OCI-LY1 (cell line): Measurements from ENCODE around the gene MYO18B.

Experiments used
- H2AFZ ChIP-seq: fragments of 200-600 bp; sonication (generic), shearing (Covaris generic); 2 replicates; pipeline ENCODE4 v1.6.0; 2014; ENCODE audit warnings: antibody characterized with exemption, mild to moderate bottlenecking, low read length
- H3F3A ChIP-seq: fragments of 200-600 bp; sonication (generic), shearing (Covaris generic); 2 replicates; pipeline ENCODE4 v1.6.0; 2014; ENCODE audit warnings: mild to moderate bottlenecking, antibody characterized with exemption, low read length, moderate library complexity; ENCODE audit not compliant: insufficient read depth
- H3K27ac ChIP-seq: fragments of 200-600 bp; sonication (generic); 2 replicates; pipeline ENCODE4 v1.5.1; 2014; ENCODE audit warnings: low read length, mixed run types, mild to moderate bottlenecking, low read depth; ENCODE audit not compliant: poor library complexity, severe bottlenecking
- H3K27me3 ChIP-seq: fragments of 200-600 bp; sonication (generic); 2 replicates; pipeline ENCODE4 v1.6.0; 2014; ENCODE audit warnings: antibody characterized with exemption, mild to moderate bottlenecking, low read length, moderate library complexity; ENCODE audit not compliant: insufficient read depth
- H3K36me3 ChIP-seq: fragments of 200-600 bp; sonication (generic); 2 replicates; pipeline ENCODE4 v1.6.1; 2014; ENCODE audit warnings: mild to moderate bottlenecking, antibody characterized with exemption, low read length, moderate library complexity, mixed read lengths; ENCODE audit not compliant: insufficient read depth
- H3K4me1 ChIP-seq: fragments of 200-600 bp; sonication (generic); 2 replicates; pipeline ENCODE4 v1.5.1; 2014; ENCODE audit warnings: mild to moderate bottlenecking, low read length, moderate library complexity; ENCODE audit not compliant: insufficient read depth, severe bottlenecking
- H3K4me2 ChIP-seq: fragments of 200-600 bp; sonication (generic), shearing (Covaris generic); 2 replicates; pipeline ENCODE4 v1.6.1; 2014; ENCODE audit warnings: low read length
- H3K4me3 ChIP-seq: fragments of 200-600 bp; sonication (generic); 2 replicates; pipeline ENCODE4 v1.5.1; 2014; ENCODE audit warnings: low read length, low read depth, mild to moderate bottlenecking, mixed read lengths; ENCODE audit not compliant: poor library complexity, severe bottlenecking
- H3K79me2 ChIP-seq: fragments of 200-600 bp; shearing (Covaris generic); 2 replicates; pipeline ENCODE4 v1.6.1; 2016; ENCODE audit warnings: mixed run types, low read length, mixed read lengths; ENCODE audit not compliant: insufficient read depth
- H3K9ac ChIP-seq: fragments of 200-600 bp; sonication (generic), shearing (Covaris generic); 2 replicates; pipeline ENCODE4 v1.6.1; 2014; ENCODE audit warnings: mild to moderate bottlenecking, low read length, mixed read lengths
- H3K9me2 ChIP-seq: fragments of 200-600 bp; sonication (generic), shearing (Covaris generic); 2 replicates; pipeline ENCODE4 v1.6.1; 2014; ENCODE audit warnings: low read depth, mild to moderate bottlenecking, low read length, mixed read lengths
- H3K9me3 ChIP-seq: fragments of 200-600 bp; shearing (Covaris generic); 2 replicates; pipeline ENCODE4 v1.6.1; 2014; ENCODE audit warnings: low read length, mixed read lengths
- H4K20me1 ChIP-seq: fragments of 200-600 bp; sonication (generic), shearing (Covaris generic); 2 replicates; pipeline ENCODE4 v1.6.0; 2016; ENCODE audit warnings: mild to moderate bottlenecking, low read length; ENCODE audit not compliant: insufficient read depth
- EZH2 ChIP-seq: fragments of 200-600 bp; sonication (generic), shearing (Covaris generic); IDR thresholded peaks from 2 replicates; pipeline ENCODE4 v1.8.0; 2017; ENCODE audit warnings: borderline replicate concordance, mixed run types, mild to moderate bottlenecking, antibody characterized with exemption, low read length, moderate library complexity, mixed read lengths
- TF ChIP-seq, protein P1 (sequence below): fragments of 200-600 bp; sonication (generic), shearing (Covaris generic); IDR thresholded peaks from 2 replicates; pipeline ENCODE4 v1.5.1; 2017; ENCODE audit warnings: mild to moderate bottlenecking, antibody characterized with exemption, low read length, moderate library complexity, mixed read lengths

Gene MYO18B

GRCh38 chr22:25962711-25963110, 220.7 kb downstream of the MYO18B start:
- H3K4me3 ChIP-seq: no peak overlapping the region
- no peaks in the 10 kb centered on the region for H3K79me2 ChIP-seq
- H3K4me1 ChIP-seq: no peaks in the 10 kb centered on the region
- no peak overlapping the region for H2AFZ ChIP-seq
- no peaks in the 10 kb centered on the region for H3F3A ChIP-seq
- no peak overlapping the region for H3K27ac ChIP-seq
- H4K20me1 ChIP-seq: no peaks in the 10 kb centered on the region
- H3K9ac ChIP-seq: no peak overlapping the region
- H3K27me3 ChIP-seq: no peaks in the 10 kb centered on the region
- no peaks in the 10 kb centered on the region for H3K9me2 ChIP-seq
- TF ChIP-seq, protein P1, sequence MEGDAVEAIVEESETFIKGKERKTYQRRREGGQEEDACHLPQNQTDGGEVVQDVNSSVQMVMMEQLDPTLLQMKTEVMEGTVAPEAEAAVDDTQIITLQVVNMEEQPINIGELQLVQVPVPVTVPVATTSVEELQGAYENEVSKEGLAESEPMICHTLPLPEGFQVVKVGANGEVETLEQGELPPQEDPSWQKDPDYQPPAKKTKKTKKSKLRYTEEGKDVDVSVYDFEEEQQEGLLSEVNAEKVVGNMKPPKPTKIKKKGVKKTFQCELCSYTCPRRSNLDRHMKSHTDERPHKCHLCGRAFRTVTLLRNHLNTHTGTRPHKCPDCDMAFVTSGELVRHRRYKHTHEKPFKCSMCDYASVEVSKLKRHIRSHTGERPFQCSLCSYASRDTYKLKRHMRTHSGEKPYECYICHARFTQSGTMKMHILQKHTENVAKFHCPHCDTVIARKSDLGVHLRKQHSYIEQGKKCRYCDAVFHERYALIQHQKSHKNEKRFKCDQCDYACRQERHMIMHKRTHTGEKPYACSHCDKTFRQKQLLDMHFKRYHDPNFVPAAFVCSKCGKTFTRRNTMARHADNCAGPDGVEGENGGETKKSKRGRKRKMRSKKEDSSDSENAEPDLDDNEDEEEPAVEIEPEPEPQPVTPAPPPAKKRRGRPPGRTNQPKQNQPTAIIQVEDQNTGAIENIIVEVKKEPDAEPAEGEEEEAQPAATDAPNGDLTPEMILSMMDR: no peak
- TF ChIP-seq EZH2: no peak
- H3K4me2 ChIP-seq: no peak overlapping the region
- H3K9me3 ChIP-seq: no peaks in the 10 kb centered on the region
- H3K36me3 ChIP-seq: no peaks in the 10 kb centered on the region

GRCh38 chr22:25964961-25965730, 223.2 kb downstream of the MYO18B start:
- Histone ChIP-seq H3K4me2 (no peak overlapping the region), H3K27ac (no peak overlapping the region), H3K4me3 (no peak overlapping the region), H3K9ac (no peak overlapping the region), H3K36me3 (no peaks in the 10 kb centered on the region), H3F3A (no peaks in the 10 kb centered on the region), H4K20me1 (no peaks in the 10 kb centered on the region), H2AFZ (no peak overlapping the region), H3K9me2 (no peaks in the 10 kb centered on the region), H3K79me2 (no peaks in the 10 kb centered on the region), H3K9me3 (no peaks in the 10 kb centered on the region), H3K27me3 (no peaks in the 10 kb centered on the region), H3K4me1 (no peaks in the 10 kb centered on the region)
- TF ChIP-seq, protein P1: no peak
- TF ChIP-seq EZH2: no peak

GRCh38 chr22:25966448-25966913, 224.5 kb downstream of the MYO18B start:
- H3K9ac ChIP-seq: no peak overlapping the region

More at GRCh38 chr22:25966448-25966913, 224.5 kb downstream of the MYO18B start:
- Histone ChIP-seq H3K79me2 (no peaks in the 10 kb centered on the region), H2AFZ (no peak overlapping the region), H3K9me2 (no peaks in the 10 kb centered on the region), H3K4me1 (no peaks in the 10 kb centered on the region), H3K9me3 (no peaks in the 10 kb centered on the region), H4K20me1 (no peaks in the 10 kb centered on the region), H3K36me3 (no peaks in the 10 kb centered on the region), H3K27me3 (no peaks in the 10 kb centered on the region), H3K4me2 (no peak overlapping the region), H3F3A (no peaks in the 10 kb centered on the region), H3K4me3 (no peak overlapping the region), H3K27ac (no peak overlapping the region)
- no peak for TF ChIP-seq EZH2
- TF ChIP-seq, protein P1: no peak
